Peyer's patch (tissue), 4 donors: ENCODE results near the gene CAPS. TPM values are rescaled to one million over a fixed set of nuclear protein-coding genes. Genes with fewer than 3 reads are reported as not detected.
"Not testable (repeated sequence)": the region's sequence is repeated elsewhere in the genome, so short reads cannot be mapped to it uniquely, and the experiment has no call there.

Experiments used
- DNase-seq, 3 donors: peaks; one replicate each; pipeline ENCODE4 v3.0.0-alpha.2; 2017 to 2019
- H3K27ac ChIP-seq, 4 donors: fragments of 200-600 bp; sonication (generic); one replicate each; pipeline ENCODE4 v1.5.1; 2016 to 2019
- H3K27me3 ChIP-seq, 2 donors: fragments of 200-600 bp; sonication (generic); one replicate each; pipeline ENCODE4 v1.5.1; 2019
- H3K36me3 ChIP-seq, 3 donors: fragments of 200-600 bp; sonication (generic); one replicate each; pipeline ENCODE4 v1.5.1; 2016 to 2019
- H3K4me1 ChIP-seq, 4 donors: fragments of 200-600 bp; sonication (generic); one replicate each; pipeline ENCODE4 v1.5.1; 2016 to 2019
- H3K4me3 ChIP-seq, 4 donors: fragments of 200-600 bp; sonication (generic); 1 replicate in 3 of 4; 2 replicates in 1 of 4; pipeline ENCODE4 v1.5.1; 2016 to 2019; ENCODE audit warnings: mild to moderate bottlenecking in 1 of 4
- H3K9me3 ChIP-seq, 4 donors: fragments of 200-600 bp; sonication (generic); one replicate each; pipeline ENCODE4 v1.5.1; 2016 to 2019; ENCODE audit warnings: mild to moderate bottlenecking in 1 of 4
- CTCF ChIP-seq, 6 experiments: fragments of 450-650 bp in 4 of 6; fragments of 200-600 bp in 2 of 6; sonication (generic) in 1 of 6; IDR thresholded peaks; one replicate each; pipeline ENCODE4 v1.5.1; 2017 to 2019; ENCODE audit warnings: antibody characterized with exemption in 6 of 6, mild to moderate bottlenecking in 3 of 6, moderate library complexity in 1 of 6
- POLR2A ChIP-seq, 2 donors: fragments of 450-650 bp; IDR thresholded peaks; one replicate each; pipeline ENCODE4 v1.5.1; 2017; ENCODE audit warnings: antibody characterized with exemption in 2 of 2, mild to moderate bottlenecking in 2 of 2, moderate library complexity in 2 of 2
- total RNA-seq, 4 donors: library from RNA; depleted of rRNA; stranded (reverse); fragments of >200 nt; gene quantifications; one replicate each; pipeline ENCODE4 v1.1.0, GENCODE V29; 2016

CAPS gene
- total RNA-seq, 4 donors from 2014 or later: 9.5 to 44.6 (median 24.4) TPM

- H3K27ac ChIP-seq: peak overlapping the region in 2 of 4 donors; percentile 42 to 52
- H3K27me3 ChIP-seq: no peaks in the 10 kb centered on the region
- no peak for TF ChIP-seq POLR2A (IDR thresholded peaks at IDR 0.05)
- no peak for TF ChIP-seq CTCF (IDR thresholded peaks at IDR 0.05)
- H3K9me3 ChIP-seq: no peaks in the 10 kb centered on the region
- peaks cover 21 to 100% (median 29%) of the 10 kb centered on the region in 4 donors for H3K4me1 ChIP-seq
- no peak overlapping the region for H3K4me3 ChIP-seq
- no peaks in the 10 kb centered on the region for H3K36me3 ChIP-seq
- DNase-seq: no peak
Observed at GRCh38 chr19:5958074-5958850, 44.2 kb downstream of the CAPS start.

GRCh38 chr19:5958851-5959122 lies 44.7 kb downstream of the CAPS start:
- TF ChIP-seq CTCF (IDR thresholded peaks at IDR 0.05) (no peak), POLR2A (IDR thresholded peaks at IDR 0.05) (no peak)
- no peak for DNase-seq
- H3K4me3 ChIP-seq: no peak overlapping the region
- no peaks in the 10 kb centered on the region for H3K27me3 ChIP-seq
- H3K27ac ChIP-seq: peak overlapping the region in 2 of 4 donors; percentile 31 to 42
- peaks cover 21 to 97% (median 30%) of the 10 kb centered on the region in 4 donors for H3K4me1 ChIP-seq
- no peaks in the 10 kb centered on the region for H3K36me3 ChIP-seq
- no peaks in the 10 kb centered on the region for H3K9me3 ChIP-seq

GRCh38 chr19:5959260-5960004 lies 45.4 kb downstream of the CAPS start:
- no peak for DNase-seq
- Histone ChIP-seq H3K9me3 (no peaks in the 10 kb centered on the region), H3K36me3 (no peaks in the 10 kb centered on the region), H3K4me3 (no peak overlapping the region), H3K27me3 (no peaks in the 10 kb centered on the region), H3K4me1 (peaks cover 21 to 91% (median 31%) of the 10 kb centered on the region in 4 donors), H3K27ac (peak overlapping the region in 3 of 4 donors; percentile 13 to 90 (median 31))
- no peak for TF ChIP-seq CTCF (IDR thresholded peaks at IDR 0.05)
- no peak for TF ChIP-seq POLR2A (IDR thresholded peaks at IDR 0.05)

GRCh38 chr19:5960005-5961001 lies 46.2 kb downstream of the CAPS start:
- H3K4me1 ChIP-seq: peaks cover 15 to 82% (median 33%) of the 10 kb centered on the region in 4 donors
- TF ChIP-seq CTCF (IDR thresholded peaks at IDR 0.05): no peak
- TF ChIP-seq POLR2A (IDR thresholded peaks at IDR 0.05): no peak
- H3K4me3 ChIP-seq: no peak overlapping the region
- no peaks in the 10 kb centered on the region for H3K27me3 ChIP-seq
- no peaks in the 10 kb centered on the region for H3K9me3 ChIP-seq
- peak overlapping the region; percentile 68 to 90 (median 78) for H3K27ac ChIP-seq
- no peak for DNase-seq
- H3K36me3 ChIP-seq: no peaks in the 10 kb centered on the region

- peak overlapping the region in 3 of 4 donors; percentile 4 to 30 (median 9) for H3K4me3 ChIP-seq
- H3K27ac ChIP-seq: peak overlapping the region; percentile 68 to 90 (median 78)
- H3K36me3 ChIP-seq, DNase-seq, H3K27me3 ChIP-seq, H3K9me3 ChIP-seq: not testable (repeated sequence)
- H3K4me1 ChIP-seq: peaks cover 15 to 73% (median 33%) of the 10 kb centered on the region in 4 donors
Observed at GRCh38 chr19:5961641-5961968, 47.6 kb downstream of the CAPS start.
